OCI-M2 (cell line): ENCODE measurements around the gene FGD2.
"Not testable (repeated sequence)": the region's sequence is repeated elsewhere in the genome, so short reads cannot be mapped to it uniquely, and the experiment has no call there.

Source experiments
- DNase-seq: peaks from one replicate; lab custom pipeline; 2025; ENCODE audit not compliant: unreplicated experiment; lab: John Stamatoyannopoulos, UW

Gene FGD2

DNA sequence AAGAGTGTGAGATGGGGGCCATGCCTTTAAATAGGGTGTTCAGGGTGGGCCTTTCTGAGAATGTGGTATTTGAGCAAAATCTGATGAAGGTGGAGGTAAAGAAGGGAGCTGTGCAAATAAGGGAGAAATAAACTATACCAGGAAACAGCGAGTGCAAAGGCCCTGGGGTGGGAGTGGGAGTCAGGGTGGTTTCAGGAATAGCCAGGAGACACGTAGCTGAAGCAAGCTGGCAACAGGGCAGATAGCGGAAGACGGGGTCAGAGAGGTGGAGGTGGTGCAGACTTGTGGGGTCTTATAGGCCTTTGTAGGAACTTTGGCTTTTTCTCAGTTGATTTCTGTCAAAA lies 51.6 kb downstream of the FGD2 start:
- DNase-seq = no peak

DNA sequence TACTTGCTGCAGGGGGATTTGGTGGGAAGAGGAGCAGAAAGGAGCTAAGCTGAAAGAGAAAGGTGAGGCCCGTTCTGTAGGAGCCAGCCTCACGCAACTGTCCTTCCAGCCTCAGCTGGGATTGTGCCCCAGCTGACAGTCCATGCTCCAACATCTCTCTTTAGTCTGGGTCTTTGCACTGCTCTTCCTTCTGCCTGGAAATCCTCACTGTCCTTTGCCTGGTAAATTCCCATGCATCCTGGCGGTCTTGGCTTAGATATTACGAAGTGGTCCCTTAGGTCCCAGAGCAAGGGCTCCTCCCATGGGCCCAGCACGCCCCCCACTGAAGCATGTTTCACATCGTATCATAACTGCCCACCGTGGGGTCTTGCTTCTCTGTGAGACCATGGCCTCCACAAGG lies 52.2 kb downstream of the FGD2 start:
- no peak for DNase-seq

DNA sequence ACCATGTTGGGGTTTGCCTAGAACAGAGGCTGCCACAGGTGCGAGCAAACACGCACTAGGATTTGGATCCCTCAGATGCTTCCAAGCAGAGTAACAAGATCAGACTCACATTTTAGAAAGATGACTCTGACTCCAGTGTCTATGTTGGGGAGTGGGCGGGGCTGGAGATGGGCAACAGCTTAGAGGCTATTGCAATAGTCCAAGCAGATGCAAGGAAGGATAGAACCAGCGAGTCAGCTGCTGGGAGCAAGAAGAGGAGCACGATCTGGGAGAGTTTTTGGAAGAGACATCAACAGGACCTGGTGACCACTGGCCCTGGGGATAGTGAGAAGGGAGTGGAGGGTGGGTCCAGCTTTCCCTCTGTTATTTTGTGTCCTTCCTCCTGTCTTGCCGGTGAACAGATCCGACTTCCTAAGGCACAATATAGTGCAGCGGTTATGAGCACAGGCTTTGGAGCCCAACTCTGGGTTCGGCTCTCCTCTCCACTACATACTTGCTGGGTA lies 52.7 kb downstream of the FGD2 start:
- DNase-seq = no peak

DNA sequence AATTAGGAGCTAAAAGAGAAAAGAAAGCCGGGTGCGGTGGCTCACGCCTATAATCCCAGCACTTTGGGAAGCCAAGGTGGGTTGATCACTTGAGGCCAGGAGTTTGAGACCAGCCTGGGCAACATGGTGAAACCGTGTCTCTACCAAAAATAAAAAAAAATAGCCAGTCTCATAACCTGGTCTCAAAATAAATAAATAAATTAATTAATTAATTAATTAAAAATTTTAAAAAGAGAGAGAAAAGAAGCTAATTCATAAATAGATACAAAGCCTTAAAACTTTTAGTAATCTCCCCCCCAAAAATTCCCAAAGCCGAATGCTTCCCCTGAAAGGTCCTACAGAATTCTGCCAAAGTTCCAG lies 53.5 kb downstream of the FGD2 start:
- not testable (repeated sequence) for DNase-seq

DNA sequence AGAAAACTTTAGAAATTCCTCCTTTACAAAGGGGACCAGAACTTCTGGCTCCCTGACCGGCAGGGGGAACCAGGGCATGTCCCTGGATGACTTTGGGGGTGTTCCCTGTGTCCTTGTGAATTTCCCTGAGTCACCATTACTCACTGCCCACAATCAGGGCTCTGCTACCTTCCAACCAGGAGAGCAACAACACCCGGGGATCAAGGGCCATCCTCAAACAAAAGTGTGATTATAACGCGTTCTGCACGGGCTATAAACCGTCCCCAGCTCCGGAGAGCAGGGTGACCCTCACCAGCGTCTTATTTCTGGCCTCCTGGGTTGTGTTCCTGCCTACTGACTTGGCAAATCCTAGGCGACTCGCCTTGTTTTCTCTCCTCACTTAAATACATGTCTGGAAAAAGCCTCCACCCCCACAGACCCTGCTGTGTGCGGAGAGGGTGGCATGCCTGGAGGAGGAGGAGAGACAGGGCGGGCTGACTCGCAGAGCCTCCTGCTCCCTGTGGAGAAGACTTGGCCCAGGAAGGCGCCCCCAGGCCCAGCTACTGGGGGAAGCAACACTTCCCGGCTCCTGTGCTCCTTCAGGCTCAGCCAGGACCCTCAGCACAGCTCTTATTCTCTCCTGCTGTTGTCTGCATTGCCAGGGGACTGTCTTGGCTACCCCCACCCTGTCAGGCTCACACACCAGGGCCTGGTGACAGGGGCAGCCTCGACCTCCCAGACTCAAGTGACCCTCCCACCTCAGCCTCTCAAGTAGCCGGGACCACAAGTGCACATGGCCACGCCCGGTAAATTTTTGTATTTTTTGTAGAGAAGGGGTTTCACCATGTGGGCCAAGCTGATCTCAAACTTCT lies 54.1 kb downstream of the FGD2 start:
- DNase-seq = no peak

DNA sequence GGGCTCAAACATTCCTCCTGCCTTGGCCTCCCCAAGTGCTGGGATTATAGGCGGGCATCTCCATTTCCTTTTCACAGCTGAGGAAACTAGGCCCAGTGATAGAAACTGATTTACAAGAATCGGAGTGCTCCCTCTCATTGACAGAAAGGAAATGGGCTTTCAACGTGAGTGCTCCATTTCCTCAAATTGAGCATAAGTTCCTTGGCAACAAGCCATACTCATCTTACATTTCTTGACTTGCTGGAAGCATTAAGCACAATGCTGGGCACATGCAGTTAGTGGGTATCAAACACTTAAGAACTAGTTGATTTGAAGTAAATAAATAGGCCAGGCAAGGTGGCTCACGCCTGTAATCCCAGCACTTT lies 54.7 kb downstream of the FGD2 start:
- no peak for DNase-seq

DNA sequence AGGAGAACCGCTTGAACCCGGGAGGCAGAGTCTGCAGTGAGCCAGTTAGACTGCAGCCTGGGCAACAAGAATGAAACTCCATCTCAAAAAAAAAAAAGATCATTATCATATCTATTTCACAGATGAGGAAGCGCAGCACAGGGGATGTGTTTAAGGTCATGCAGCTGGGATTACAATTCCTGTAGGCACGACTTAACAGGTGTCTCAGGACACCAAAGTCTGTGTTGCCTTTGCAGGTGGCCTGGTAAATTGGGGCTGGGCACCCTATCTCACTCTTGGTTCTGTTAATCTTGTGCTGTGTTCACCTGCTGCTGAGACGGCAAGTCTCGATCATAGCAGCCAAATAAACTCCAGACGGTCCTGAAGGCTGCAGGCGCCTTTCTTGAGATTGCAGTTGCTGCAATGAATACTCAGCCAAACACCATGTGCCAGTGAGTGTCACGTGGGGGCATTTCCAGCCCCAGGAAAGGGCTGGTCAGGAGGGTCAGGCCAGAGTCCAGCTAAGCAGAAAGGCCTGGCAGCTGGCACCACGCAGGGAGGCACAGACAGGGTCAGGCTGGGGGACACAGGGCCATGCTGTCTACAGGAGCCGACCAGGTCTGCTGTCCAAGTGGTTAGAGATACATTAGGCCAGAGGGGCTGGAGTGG lies 55.8 kb downstream of the FGD2 start:
- no peak for DNase-seq

DNA sequence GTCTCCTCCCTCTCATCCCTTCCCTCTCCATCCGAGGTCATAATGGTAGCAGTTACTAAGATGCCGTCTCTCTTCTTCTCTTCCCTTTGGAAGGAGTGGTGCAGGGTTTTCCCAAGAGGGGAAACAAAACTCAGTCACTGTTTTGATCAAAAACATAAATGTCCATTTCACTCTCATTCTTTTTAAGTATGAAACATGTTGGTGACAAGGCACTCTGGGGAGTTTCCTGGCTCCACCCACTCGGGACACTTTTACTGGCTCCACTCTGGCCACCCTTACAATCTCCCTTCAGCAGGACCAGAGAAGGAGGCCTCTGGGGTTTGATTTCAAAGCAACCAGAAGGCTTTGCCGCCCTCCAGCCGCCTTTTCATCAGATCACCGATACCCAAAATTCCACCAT lies 57.0 kb downstream of the FGD2 start:
- DNase-seq = no peak

DNA sequence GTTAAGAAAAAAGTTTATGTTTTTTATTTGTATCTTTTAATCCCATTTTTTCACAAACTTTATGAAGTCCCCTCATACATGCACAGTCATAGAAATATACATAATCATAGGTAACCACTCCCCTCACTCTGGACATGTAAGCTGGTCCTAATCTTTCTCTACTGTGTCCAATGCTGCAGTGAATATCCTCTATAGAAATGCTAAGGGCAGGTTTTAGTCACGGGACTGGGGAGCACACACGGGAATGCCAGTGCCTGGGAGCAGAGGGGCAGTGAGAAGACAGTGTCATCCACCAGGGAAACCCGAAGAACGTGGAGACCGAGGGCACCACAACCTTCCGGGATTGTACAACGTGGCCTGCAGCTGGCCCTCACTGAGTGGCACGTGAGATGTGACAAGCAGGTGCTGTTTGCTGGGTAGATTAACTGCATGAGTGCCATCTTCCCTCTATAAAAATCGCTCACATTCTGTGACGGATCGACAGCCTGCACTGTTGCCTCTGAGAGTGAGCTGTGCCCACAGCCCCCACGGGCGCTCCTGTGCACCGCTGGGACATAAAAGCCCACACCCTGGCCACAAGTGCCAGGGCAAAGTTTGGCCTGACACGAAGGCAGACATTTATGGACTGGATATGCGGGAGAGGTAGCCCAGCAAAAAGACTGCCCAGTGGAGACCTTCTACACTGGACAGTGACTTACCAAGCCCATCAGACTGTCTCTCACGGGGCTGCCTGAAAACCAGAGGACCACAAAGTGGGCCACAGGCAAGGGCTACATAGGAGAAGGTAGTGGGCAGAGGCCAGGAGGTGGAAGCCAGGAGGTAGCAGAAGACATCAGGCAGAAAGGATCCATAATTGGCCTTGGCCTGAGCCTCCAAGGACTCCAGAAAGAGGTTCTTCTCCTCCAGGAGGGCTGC lies 63.2 kb downstream of the FGD2 start:
- DNase-seq = no peak

DNA sequence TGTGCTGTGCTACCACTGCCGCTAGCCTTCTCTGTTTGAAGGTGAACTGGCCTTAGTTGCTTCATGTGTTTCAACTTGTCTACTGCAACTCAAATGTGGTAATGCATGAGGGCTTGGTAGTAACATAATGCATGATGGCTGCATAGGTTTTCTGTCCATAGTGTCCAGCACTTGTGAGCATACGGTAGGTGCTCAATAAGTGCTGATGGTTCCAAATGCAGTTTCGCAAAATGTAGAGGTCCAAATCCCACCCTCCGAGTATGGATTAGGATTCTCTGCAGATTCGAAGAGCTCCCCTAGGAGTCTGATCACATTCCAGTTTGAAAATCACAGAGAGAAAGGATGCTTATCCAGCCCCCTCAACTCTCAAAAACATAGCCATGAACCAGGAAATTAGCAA lies 64.2 kb downstream of the FGD2 start:
- no peak for DNase-seq

DNA sequence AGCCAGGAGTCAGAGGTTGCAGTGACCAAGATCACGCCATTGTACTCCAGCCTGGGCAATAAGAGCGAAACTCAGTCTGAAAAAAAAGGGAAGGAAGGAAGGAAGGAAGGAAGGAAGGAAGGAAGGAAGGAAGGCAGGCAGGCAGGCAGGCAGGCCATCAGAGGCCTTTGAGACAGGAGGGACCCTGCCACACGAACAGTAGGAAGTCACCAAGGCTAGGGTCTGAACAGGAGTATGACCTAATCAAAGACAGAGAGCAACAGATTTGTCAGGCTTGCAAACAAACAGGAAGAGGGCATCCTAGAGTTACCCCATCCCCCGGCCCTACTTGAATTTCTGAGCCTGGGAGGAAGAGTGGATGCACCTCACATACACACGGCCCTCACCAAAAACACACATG lies 67.1 kb downstream of the FGD2 start:
- no peak for DNase-seq

DNA sequence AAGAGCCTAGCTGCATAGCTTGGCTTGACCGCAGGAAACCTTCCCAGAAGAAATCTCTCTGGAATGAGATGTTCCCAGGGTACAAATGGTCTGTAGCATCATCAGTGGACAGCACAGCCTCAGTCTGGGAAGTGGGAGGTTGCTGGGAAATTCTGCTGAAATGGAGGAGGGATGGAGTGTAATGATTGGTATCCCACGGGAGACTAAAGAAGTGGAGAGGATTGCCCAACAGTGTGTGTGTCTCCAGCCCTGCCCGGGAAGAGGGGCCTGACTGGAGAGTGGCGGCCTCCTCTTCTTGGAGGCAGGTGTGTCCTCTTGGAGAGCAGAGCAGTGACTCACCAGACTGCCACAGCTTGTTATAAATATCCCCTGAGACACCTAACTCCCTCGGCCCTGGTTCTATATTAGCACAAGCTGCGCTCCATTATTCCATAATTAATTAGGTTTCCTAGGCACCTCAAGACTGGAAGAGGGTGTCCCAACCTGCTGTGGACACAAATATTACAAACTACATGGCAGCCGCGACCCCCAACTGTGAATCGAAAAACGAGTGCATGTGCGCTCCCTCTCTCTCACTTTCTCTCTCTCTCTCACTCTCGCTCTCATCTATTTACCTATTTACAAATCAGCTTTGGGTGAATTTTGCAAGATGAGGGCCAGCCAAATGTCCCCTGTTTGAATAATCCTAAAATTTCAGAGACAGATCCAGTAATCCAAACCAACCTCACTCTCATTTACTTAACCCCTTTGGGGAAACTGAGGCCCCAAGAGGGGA lies 68.8 kb downstream of the FGD2 start:
- DNase-seq = no peak

DNA sequence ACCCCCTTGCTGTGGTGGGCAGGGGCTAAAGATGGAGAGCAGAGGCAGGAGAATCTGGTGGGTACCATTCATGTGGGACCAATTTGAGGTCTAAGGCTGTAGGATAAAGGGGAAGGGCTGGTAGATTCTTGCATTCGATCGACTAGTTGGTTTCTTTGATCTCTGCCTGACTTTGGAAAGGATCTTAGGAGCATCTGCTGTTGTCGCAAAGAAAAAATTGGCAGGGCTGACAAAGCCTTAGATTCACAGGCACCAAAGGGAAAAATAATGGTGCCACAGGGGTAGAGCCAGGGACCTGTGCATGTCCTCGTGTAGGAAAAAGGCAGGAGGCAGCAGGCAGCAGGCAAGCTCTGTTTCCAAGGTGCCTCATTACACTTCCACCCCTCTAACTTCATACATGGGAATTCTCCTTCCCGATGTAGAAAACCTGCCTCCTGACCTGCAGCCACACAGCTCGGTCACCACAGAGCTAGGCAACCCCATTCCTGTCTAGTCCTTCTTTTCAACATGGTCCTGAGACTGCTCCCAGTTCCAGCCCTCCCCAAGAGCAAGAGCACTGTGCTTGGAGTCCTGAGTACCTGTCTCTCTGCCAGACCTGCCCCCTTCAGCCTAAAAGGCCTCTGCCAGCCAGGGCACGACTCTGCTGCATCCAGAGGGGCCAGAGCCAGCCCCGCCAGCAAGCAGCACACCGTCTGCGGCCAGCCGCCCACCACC lies 71.9 kb downstream of the FGD2 start:
- DNase-seq = no peak

DNA sequence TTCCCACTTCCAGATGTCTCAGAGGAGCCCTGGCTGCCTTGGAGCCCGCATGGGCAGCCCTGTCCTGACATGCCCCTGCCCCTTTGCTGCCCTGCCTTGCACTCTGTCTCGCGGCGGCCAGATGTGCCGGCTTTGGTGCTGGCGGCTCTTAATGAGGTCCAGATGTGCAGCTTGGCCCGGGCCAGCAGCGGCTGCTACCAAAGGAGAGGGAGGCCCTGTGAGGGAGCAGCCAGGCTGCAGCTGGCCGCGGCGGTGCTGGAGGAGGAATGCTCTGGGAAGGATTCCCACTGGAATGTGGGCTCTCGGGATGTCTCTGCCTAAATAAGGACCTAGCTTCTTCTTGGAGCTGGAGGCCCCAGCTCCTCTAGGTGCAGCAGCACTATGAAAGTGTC lies 72.4 kb downstream of the FGD2 start:
- DNase-seq = no peak
